HepG2 (cell line): Measurements from ENCODE around the gene DHX30. TPM values are rescaled to one million over a fixed set of nuclear protein-coding genes. Genes with fewer than 3 reads are reported as not detected.

Source experiments
- GABPA ChIP-seq, 2 experiments: IDR thresholded peaks; 2 replicates each; pipeline ENCODE4 v1.6.1; 2011 to 2016; ENCODE audit warnings: low read depth in 2 of 2, low read length in 1 of 2, missing biosample characterization in 1 of 2, missing genetic modification characterization in 1 of 2
- GATAD1 ChIP-seq: IDR thresholded peaks from 2 replicates; pipeline ENCODE4 v1.6.1; 2016; ENCODE audit warnings: missing genetic modification reagents, missing compliant biosample characterization
- GMEB1 ChIP-seq: sonication (generic); formaldehyde crosslinking; IDR thresholded peaks from 2 replicates; pipeline ENCODE4 v1.5.1; 2020; ENCODE audit warnings: missing genetic modification reagents, mild to moderate bottlenecking, borderline replicate concordance
- KLF15 ChIP-seq: sonication (generic); formaldehyde crosslinking; IDR thresholded peaks from 2 replicates; pipeline ENCODE4 v1.8.1; 2023; ENCODE audit warnings: borderline replicate concordance, mild to moderate bottlenecking, inconsistent platforms, missing genetic modification reagents, mixed read lengths
- LCORL ChIP-seq, 2 experiments: fragments of 450-650 bp in 1 of 2; sonication (generic) in 1 of 2; formaldehyde crosslinking in 1 of 2; IDR thresholded peaks; 2 replicates each; pipeline versions ENCODE4 v1.5.0 to v1.6.1; 2017 to 2020; ENCODE audit warnings: antibody characterized with exemption in 1 of 2, missing genetic modification reagents in 1 of 2
- NCOR1 ChIP-seq: fragments of 200-600 bp; sonication (generic); IDR thresholded peaks from 2 replicates; pipeline ENCODE4 v1.7.0; 2017; ENCODE audit warnings: antibody characterized with exemption, low read length, borderline replicate concordance
- NFYC ChIP-seq: IDR thresholded peaks from 2 replicates; pipeline ENCODE4 v1.6.1; 2016; ENCODE audit warnings: missing genetic modification reagents, missing compliant biosample characterization
- PCBP2 ChIP-seq: fragments of 200-400 bp; formaldehyde crosslinking; optimal IDR thresholded peaks from 2 replicates; pipeline ENCODE3; 2018; ENCODE audit warnings: low read length, low read depth; ENCODE audit not compliant: poor library complexity, severe bottlenecking
- SPEN ChIP-seq: sonication (generic); formaldehyde crosslinking; IDR thresholded peaks from 2 replicates; pipeline ENCODE4 v1.5.1; 2020; ENCODE audit warnings: low read depth, mild to moderate bottlenecking, missing genetic modification reagents
- ZBTB26 ChIP-seq: IDR thresholded peaks from 2 replicates; pipeline ENCODE4 v1.6.1; 2016; ENCODE audit warnings: missing compliant biosample characterization, missing genetic modification reagents, borderline replicate concordance
- ZFP37 ChIP-seq: sonication (generic); formaldehyde crosslinking; IDR thresholded peaks from 2 replicates; pipeline ENCODE4 v1.4.0; 2020; ENCODE audit warnings: missing genetic modification reagents, borderline replicate concordance
- ZNF317 ChIP-seq: sonication (generic); formaldehyde crosslinking; IDR thresholded peaks from 2 replicates; pipeline ENCODE4 v1.5.0; 2020; ENCODE audit warnings: mild to moderate bottlenecking, missing genetic modification reagents
- ZNF367 ChIP-seq: sonication (generic); formaldehyde crosslinking; IDR thresholded peaks from 2 replicates; pipeline ENCODE4 v1.4.0; 2020; ENCODE audit warnings: missing genetic modification reagents, borderline replicate concordance
- ZNF678 ChIP-seq: sonication (generic); formaldehyde crosslinking; IDR thresholded peaks from 2 replicates; pipeline ENCODE4 v1.4.0; 2020; ENCODE audit warnings: mild to moderate bottlenecking, missing genetic modification reagents
- ZNF777 ChIP-seq: sonication (generic); formaldehyde crosslinking; IDR thresholded peaks from 2 replicates; pipeline ENCODE4 v1.4.0; 2020; ENCODE audit warnings: missing genetic modification reagents
- polyA plus RNA-seq, 8 experiments: library from polyadenylated mRNA; depleted of rRNA in 3 of 8; stranded (reverse) in 7 of 8; unstranded in 1 of 8; fragments of >200 nt; fragmentation: Illumina TruSeq in 4 of 8; extraction: Trizol in 4 of 8; gene quantifications; 2 replicates each; pipeline versions ENCODE4 v1.2.1 to v1.2.3, GENCODE V29; 2011 to 2016; ENCODE audit warnings: low read depth in 4 of 8, missing spikeins in 1 of 8, mixed read lengths in 1 of 8; ENCODE audit not compliant: insufficient read depth in 1 of 8
- total RNA-seq, 5 experiments: library from RNA; depleted of rRNA; stranded (reverse); fragments of >200 nt; fragmentation: Illumina TruSeq; extraction: Trizol; gene quantifications; 2 replicates each; pipeline ENCODE4 v1.2.3, GENCODE V29; 2016; ENCODE audit warnings: low read depth in 1 of 5
- TF ChIP-seq, protein P1 (sequence below), 2 experiments: fragments of 450-650 bp in 1 of 2; sonication (generic) in 1 of 2; formaldehyde crosslinking in 1 of 2; IDR thresholded peaks; 2 replicates each; pipeline versions ENCODE4 v1.6.1 to v1.8.0; 2016 to 2022; ENCODE audit warnings: antibody characterized with exemption in 1 of 2, mild to moderate bottlenecking in 1 of 2, missing genetic modification reagents in 1 of 2

The DHX30 gene
- total and polyA plus RNA-seq, 2 of the 13 experiments (the other 11 are each of a cell fraction or from before 2014, with no cell fraction given) = 30.6 to 59.4 TPM

DNA sequence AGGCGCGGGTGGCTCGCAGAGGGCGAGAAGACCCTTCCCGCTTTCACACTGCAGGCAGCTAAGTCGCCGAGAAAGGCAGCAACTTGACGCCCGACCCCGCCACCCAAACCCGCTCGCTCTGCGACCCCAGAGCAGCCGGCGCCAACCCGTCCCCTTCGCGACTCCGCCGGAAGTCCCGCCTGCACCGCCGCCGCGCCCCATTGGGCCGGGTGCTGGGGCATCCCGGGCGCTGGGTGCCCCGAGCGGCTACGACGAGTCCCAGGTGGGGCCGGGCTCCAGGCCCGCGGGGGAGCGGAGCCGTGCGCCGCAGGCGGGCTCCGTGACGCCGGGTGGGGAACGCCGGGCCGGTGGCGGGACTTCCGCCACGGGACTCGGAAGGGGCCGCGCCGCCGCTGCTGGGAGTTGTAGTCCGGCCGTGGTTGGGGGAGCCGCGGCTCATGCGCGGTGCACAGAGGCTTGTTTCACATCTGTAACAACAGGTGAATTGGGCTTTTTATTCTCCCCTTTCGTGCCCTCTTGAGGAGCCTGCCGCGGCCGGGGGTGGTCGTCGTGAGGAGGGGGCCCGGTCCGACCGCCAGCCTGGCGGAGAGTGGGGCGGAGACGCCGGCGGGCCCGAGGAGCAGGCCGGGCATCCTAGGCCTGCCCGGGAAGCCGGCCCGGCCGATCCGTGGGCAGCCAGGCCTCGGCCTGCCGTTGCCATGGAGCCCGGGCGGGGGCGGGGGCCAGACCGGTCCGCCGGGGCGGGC lies at the start of gene DHX30 (continued):
- TF ChIP-seq KLF15 (CRISPR knock-in tag) (no peak), ZNF678 (CRISPR knock-in tag) (no peak), SPEN (CRISPR knock-in tag) (peak; percentile 92; the same call in 1 of the 2 replicates), ZNF317 (CRISPR knock-in tag) (0 out of 2 replicates have a peak, but pooled peaks have one; percentile 29), ZFP37 (CRISPR knock-in tag) (no peak), NCOR1 (no peak), ZNF777 (CRISPR knock-in tag) (no peak; the same call in 1 of the 2 replicates), ZNF367 (no peak; the same call in 1 of the 2 replicates), PCBP2 (no peak), LCORL (IDR thresholded peaks at IDR 0.05) (0 out of 2 replicates have a peak, but pooled peaks have one; percentile 35), LCORL (CRISPR knock-in tag; IDR thresholded peaks at IDR 0.05) (no peak), GATAD1 (CRISPR knock-in tag) (peak; percentile 78), ZBTB26 (CRISPR knock-in tag) (0 out of 2 replicates have a peak, but pooled peaks have one; percentile 11), NFYC (peak; percentile 47), GMEB1 (CRISPR knock-in tag) (peak; percentile 79), GABPA (IDR thresholded peaks at IDR 0.05; ENCODE audit: low read depth, low read length) (peak; percentile 92), GABPA (CRISPR knock-in tag; IDR thresholded peaks at IDR 0.05; ENCODE audit: low read depth) (peak; percentile 89)
- TF ChIP-seq, protein P1, sequence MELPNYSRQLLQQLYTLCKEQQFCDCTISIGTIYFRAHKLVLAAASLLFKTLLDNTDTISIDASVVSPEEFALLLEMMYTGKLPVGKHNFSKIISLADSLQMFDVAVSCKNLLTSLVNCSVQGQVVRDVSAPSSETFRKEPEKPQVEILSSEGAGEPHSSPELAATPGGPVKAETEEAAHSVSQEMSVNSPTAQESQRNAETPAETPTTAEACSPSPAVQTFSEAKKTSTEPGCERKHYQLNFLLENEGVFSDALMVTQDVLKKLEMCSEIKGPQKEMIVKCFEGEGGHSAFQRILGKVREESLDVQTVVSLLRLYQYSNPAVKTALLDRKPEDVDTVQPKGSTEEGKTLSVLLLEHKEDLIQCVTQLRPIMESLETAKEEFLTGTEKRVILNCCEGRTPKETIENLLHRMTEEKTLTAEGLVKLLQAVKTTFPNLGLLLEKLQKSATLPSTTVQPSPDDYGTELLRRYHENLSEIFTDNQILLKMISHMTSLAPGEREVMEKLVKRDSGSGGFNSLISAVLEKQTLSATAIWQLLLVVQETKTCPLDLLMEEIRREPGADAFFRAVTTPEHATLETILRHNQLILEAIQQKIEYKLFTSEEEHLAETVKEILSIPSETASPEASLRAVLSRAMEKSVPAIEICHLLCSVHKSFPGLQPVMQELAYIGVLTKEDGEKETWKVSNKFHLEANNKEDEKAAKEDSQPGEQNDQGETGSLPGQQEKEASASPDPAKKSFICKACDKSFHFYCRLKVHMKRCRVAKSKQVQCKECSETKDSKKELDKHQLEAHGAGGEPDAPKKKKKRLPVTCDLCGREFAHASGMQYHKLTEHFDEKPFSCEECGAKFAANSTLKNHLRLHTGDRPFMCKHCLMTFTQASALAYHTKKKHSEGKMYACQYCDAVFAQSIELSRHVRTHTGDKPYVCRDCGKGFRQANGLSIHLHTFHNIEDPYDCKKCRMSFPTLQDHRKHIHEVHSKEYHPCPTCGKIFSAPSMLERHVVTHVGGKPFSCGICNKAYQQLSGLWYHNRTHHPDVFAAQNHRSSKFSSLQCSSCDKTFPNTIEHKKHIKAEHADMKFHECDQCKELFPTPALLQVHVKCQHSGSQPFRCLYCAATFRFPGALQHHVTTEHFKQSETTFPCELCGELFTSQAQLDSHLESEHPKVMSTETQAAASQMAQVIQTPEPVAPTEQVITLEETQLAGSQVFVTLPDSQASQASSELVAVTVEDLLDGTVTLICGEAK (IDR thresholded peaks at IDR 0.05) = no peak
- TF ChIP-seq, protein P1 (CRISPR knock-in tag; IDR thresholded peaks at IDR 0.05) = peak; percentile 29; the same call in 1 of the 2 replicates
